ENCODE results near the gene GRAP2.

GRAP2 gene

GRCh38 chr22:40022536-40023240 is 121.8 kb downstream of the GRAP2 start:
- no peak for DNase-seq

Data from T-helper 9 cell (primary cell).